ENCODE results near the gene ZACN.

DNA sequence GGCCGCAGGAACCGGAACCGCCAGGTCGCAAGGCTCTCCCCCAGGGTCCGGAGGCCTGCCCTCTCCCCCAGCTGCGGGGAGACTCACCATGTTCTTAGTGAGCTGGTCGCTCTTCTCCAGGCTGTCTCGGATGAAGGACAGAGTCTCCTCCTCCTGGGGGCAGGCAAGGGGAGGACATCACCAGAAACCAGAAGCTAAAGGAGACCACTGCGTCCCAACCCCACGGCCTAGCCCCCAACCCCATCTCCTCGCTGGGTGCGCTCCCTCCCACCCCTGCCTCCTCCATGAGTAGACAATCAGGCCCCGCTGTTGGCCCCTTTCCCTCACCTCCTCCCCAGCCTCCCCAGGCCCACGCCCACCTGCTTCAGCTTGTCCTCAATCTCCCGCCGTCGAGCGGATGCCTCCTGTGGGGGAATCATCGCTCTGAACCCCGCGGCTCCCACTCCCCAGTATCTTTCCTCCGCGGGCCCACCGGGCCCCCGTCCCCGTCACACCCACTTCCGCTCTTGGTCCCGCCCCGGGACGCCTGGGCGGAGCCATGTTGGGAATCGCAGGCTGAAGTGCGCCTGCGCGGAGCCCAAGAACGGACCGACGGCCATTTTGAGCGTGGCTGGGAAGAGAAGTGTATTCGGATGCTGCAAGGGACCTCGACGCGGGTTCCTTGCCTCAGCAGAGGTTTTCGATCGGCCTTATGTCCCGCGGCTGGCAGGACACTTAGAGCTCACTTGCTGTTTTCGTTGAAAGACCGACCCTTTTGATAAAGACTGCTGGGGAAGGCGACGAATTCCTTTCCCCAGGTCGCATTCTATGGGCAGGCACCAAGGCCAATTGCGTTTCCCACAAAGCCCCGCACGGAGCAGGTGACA, 24.5 kb downstream of the ZACN start, which contains the start of gene EXOC7:
- TF ChIP-seq, protein P1, sequence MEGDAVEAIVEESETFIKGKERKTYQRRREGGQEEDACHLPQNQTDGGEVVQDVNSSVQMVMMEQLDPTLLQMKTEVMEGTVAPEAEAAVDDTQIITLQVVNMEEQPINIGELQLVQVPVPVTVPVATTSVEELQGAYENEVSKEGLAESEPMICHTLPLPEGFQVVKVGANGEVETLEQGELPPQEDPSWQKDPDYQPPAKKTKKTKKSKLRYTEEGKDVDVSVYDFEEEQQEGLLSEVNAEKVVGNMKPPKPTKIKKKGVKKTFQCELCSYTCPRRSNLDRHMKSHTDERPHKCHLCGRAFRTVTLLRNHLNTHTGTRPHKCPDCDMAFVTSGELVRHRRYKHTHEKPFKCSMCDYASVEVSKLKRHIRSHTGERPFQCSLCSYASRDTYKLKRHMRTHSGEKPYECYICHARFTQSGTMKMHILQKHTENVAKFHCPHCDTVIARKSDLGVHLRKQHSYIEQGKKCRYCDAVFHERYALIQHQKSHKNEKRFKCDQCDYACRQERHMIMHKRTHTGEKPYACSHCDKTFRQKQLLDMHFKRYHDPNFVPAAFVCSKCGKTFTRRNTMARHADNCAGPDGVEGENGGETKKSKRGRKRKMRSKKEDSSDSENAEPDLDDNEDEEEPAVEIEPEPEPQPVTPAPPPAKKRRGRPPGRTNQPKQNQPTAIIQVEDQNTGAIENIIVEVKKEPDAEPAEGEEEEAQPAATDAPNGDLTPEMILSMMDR (IDR thresholded peaks at IDR 0.05): peak in 1 of 6 experiments; percentile 21
- peak in 2 of 4 donors; percentile 53 for TF ChIP-seq POLR2A (IDR thresholded peaks at IDR 0.05)

Data from esophagus squamous epithelium (tissue), 4 donors.